ENCODE measurements around the gene NPTX1. TPM values are rescaled to one million over a fixed set of nuclear protein-coding genes. Genes with fewer than 3 reads are reported as not detected.

Gene NPTX1, protein sequence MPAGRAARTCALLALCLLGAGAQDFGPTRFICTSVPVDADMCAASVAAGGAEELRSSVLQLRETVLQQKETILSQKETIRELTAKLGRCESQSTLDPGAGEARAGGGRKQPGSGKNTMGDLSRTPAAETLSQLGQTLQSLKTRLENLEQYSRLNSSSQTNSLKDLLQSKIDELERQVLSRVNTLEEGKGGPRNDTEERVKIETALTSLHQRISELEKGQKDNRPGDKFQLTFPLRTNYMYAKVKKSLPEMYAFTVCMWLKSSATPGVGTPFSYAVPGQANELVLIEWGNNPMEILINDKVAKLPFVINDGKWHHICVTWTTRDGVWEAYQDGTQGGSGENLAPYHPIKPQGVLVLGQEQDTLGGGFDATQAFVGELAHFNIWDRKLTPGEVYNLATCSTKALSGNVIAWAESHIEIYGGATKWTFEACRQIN
- total RNA-seq: 10 to 100 TPM in 1 of 7 donors, under 1 TPM in 5, not detected in 1; 0.10 to 19.8 (median 0.51) TPM
- polyA plus RNA-seq: under 1 TPM; 0.02 to 0.18 TPM
- long read RNA-seq, donor 1: 0 reads
- long read RNA-seq, donor 2: 0 reads
- long read RNA-seq, donor 3: 0 reads

DNA sequence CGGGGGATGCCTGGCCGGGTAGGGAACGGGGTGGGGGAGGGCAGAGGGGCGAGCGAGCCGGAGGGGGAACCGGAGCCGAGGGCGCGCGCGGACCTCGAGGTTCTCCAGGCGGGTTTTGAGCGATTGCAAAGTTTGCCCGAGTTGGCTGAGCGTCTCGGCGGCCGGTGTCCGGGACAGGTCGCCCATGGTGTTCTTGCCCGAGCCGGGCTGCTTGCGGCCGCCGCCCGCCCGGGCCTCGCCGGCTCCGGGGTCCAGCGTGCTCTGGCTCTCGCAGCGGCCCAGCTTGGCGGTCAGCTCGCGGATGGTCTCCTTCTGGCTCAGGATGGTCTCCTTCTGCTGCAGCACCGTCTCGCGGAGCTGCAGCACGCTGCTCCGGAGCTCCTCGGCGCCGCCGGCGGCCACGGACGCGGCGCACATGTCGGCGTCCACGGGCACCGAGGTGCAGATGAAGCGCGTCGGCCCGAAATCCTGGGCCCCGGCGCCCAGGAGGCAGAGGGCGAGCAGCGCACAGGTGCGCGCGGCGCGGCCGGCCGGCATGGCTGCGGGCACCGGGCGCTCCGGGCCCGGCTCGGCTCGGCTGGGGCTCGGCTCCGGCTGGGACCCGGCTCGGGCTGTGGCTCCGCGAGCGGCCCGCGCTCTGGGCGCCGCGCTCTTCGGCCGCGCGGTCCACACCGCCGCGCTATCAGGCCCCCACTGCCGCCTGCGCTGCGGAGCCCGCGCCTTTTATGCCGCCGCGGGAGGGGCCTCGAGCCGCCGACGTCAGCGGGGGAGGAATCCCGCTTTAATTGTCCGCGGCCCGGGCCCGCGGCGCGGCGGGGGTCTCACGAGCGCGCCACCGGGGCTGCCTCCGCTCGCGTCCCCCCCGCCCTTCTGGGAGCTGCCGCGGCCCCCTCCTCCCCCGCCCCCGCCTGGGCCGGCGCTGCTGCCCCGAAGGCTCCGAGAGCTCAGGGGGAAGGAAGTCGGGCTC is at the start of gene NPTX1:
Gene NPTX1 (minus strand): TSS at position 698 of the 967 bp plus-strand sequence. CDS start 161 bp downstream, at position 537.
- intact Hi-C loops (cut with DNase I): loop anchor here in 1 of 4 donors (5.0 kb wide), 2 partner anchors 381 to 511 kb away; no protein-coding TSS in a partner anchor
- peaks cover 3% of the 10 kb centered on the region for H3K4me1 ChIP-seq (ENCODE audit: insufficient read depth)
- TF ChIP-seq EP300 (IDR thresholded peaks at IDR 0.05) (no peak), POLR2A (IDR thresholded peaks at IDR 0.05) (no peak)
- TF ChIP-seq, protein P1, sequence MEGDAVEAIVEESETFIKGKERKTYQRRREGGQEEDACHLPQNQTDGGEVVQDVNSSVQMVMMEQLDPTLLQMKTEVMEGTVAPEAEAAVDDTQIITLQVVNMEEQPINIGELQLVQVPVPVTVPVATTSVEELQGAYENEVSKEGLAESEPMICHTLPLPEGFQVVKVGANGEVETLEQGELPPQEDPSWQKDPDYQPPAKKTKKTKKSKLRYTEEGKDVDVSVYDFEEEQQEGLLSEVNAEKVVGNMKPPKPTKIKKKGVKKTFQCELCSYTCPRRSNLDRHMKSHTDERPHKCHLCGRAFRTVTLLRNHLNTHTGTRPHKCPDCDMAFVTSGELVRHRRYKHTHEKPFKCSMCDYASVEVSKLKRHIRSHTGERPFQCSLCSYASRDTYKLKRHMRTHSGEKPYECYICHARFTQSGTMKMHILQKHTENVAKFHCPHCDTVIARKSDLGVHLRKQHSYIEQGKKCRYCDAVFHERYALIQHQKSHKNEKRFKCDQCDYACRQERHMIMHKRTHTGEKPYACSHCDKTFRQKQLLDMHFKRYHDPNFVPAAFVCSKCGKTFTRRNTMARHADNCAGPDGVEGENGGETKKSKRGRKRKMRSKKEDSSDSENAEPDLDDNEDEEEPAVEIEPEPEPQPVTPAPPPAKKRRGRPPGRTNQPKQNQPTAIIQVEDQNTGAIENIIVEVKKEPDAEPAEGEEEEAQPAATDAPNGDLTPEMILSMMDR (IDR thresholded peaks at IDR 0.05): no peak
- H3K27me3 ChIP-seq: peaks cover 21% of the 10 kb centered on the region
- WGBS, 3 donors: 1% methylated on average over 61 to 136 of the region's 136 CpGs
- H3K36me3 ChIP-seq: no peaks in the 10 kb centered on the region
- peak within 1 kb of the TSS; percentile 26 for H3K4me3 ChIP-seq
- DNase-seq: peak in 1 of 5 donors; percentile 40
- no peak within 1 kb of the TSS for H3K27ac ChIP-seq
- no peaks in the 10 kb centered on the region for H3K9me3 ChIP-seq

DNA sequence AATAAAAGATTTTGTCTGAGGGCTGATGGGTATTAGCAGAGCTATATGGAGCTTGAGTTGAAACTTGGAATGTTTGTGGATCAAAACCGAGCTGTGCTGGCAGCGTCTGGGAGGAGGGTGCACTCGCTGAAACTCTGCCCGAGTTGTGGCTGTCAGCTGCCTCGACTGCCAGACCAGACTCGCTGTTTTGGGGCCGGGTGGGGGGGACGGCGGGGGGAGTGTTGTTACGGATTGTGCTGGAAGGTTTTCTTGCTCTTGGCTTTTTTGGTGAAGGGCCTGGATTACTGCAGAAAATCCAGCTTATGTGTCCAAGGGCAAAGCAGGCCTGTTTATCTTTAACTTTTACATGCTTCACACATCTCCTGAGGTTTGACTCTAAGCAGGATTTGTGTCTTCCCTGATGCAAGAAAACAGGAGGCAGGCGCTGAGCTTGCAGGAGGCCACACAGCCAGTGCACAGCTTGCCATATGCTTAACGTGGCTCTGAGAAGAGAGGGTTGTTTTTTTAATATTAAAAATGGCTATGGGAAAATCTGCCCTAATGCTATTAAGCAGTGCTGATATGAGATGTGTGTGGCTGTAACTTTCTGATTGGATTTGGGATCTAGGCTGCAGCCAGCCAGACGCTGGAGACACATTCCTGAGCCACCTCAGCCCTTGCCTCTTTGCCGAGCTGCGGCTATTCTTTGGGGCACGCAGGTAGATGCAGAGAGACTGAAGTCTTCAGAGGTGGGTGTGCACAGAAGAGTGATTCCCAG is 47.7 kb upstream of the NPTX1 start:
- 35 to 60% (median 48%) methylated on average over 16 of the region's 16 CpGs for WGBS, 3 donors
- Histone ChIP-seq H3K27ac (peak overlapping the region in 1 of 2 donors; percentile 44), H3K4me3 (no peak overlapping the region), H3K27me3 (no peaks in the 10 kb centered on the region), H3K9me3 (no peaks in the 10 kb centered on the region), H3K4me1 (ENCODE audit: insufficient read depth) (no peaks in the 10 kb centered on the region), H3K36me3 (no peaks in the 10 kb centered on the region)
- TF ChIP-seq, protein P1 (IDR thresholded peaks at IDR 0.05): no peak
- TF ChIP-seq POLR2A (IDR thresholded peaks at IDR 0.05) (no peak), EP300 (IDR thresholded peaks at IDR 0.05) (no peak)
- intact Hi-C loops (cut with DNase I): no loop called here
- no peak for DNase-seq

DNA sequence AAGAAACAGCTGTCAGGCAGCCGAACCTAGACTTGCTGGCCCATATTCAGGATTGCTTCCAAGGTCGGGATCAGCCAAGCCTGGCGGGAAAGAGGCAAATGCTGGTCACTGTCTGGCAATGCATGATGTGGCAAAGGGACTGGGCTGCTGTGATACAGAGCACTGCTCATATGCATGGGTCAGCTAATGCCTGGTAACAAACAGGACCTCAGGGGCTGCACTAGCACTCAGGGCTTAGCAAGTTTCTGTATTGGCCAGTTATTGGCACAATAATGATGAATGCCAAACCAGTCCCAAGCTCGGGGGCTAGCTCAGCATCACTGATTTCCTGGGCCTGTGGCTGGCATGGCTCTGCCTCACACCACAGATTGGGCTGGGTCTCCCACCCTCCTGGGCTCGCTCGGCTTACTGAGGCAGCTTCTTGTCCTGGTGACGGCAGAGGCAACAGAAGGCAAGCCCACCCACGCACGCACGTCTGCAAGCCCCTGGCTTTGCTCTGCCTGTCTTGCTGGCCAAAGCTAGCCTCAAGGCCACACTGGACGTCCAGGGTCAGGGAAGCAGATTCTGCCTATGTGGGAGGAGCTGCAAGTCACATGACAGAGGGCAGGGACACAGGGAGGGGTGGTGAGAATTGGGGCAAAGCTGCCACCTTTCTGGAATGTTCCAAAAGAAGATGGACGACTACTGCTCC is 46.8 kb upstream of the NPTX1 start:
- peak in 1 of 5 donors; percentile 53 for DNase-seq
- peak overlapping the region in 1 of 2 donors; percentile 44 for H3K27ac ChIP-seq
- intact Hi-C loops (cut with DNase I): no loop called here
- H3K9me3 ChIP-seq: no peaks in the 10 kb centered on the region
- WGBS, 3 donors: 45 to 58% (median 55%) methylated on average over 12 of the region's 12 CpGs
- no peaks in the 10 kb centered on the region for H3K4me1 ChIP-seq (ENCODE audit: insufficient read depth)
- H3K36me3 ChIP-seq: no peaks in the 10 kb centered on the region
- no peaks in the 10 kb centered on the region for H3K27me3 ChIP-seq
- no peak overlapping the region for H3K4me3 ChIP-seq
- TF ChIP-seq EP300 (IDR thresholded peaks at IDR 0.05) (no peak), POLR2A (IDR thresholded peaks at IDR 0.05) (no peak)
- TF ChIP-seq, protein P1 (IDR thresholded peaks at IDR 0.05): no peak
